Loucy (cell line): ENCODE data around the gene PDPN.

Experiments
- H2AFZ ChIP-seq: fragments of 200-600 bp; sonication (generic); 2 replicates; pipeline ENCODE4 v1.6.0; 2016; ENCODE audit warnings: antibody characterized with exemption, mild to moderate bottlenecking, low read length, moderate library complexity
- H3F3A ChIP-seq: fragments of 200-600 bp; 2 replicates; pipeline ENCODE4 v1.6.0; 2016; ENCODE audit warnings: antibody characterized with exemption, low read depth, mild to moderate bottlenecking
- H3K27me3 ChIP-seq: fragments of 200-600 bp; sonication (generic); 2 replicates; pipeline ENCODE4 v1.6.1; 2014; ENCODE audit warnings: low read length, mild to moderate bottlenecking; ENCODE audit not compliant: insufficient read depth, poor library complexity, severe bottlenecking
- H3K36me3 ChIP-seq: fragments of 200-600 bp; sonication (generic); 2 replicates; pipeline ENCODE4 v1.6.1; 2016; ENCODE audit warnings: low read length; ENCODE audit not compliant: insufficient read depth
- H3K4me1 ChIP-seq: fragments of 200-600 bp; sonication (generic); 2 replicates; pipeline ENCODE4 v1.5.1; 2014; ENCODE audit warnings: low read length, mild to moderate bottlenecking; ENCODE audit not compliant: insufficient read depth, poor library complexity, severe bottlenecking
- H3K4me2 ChIP-seq: fragments of 200-600 bp; sonication (generic); 2 replicates; pipeline ENCODE4 v1.6.0; 2014; ENCODE audit warnings: antibody characterized with exemption, low read length, low read depth, mild to moderate bottlenecking; ENCODE audit not compliant: poor library complexity, severe bottlenecking
- H3K4me3 ChIP-seq: fragments of 200-600 bp; sonication (generic); 2 replicates; pipeline ENCODE4 v1.5.1; 2014; ENCODE audit warnings: low read length, mild to moderate bottlenecking, mixed read lengths; ENCODE audit not compliant: poor library complexity, severe bottlenecking
- H3K79me2 ChIP-seq: fragments of 200-600 bp; sonication (generic); 2 replicates; pipeline ENCODE4 v1.6.1; 2014; ENCODE audit warnings: low read length; ENCODE audit not compliant: insufficient read depth
- H3K9ac ChIP-seq: fragments of 200-600 bp; sonication (generic); 2 replicates; pipeline ENCODE4 v1.6.0; 2014; ENCODE audit warnings: mild to moderate bottlenecking, low read depth, low read length, moderate library complexity; ENCODE audit not compliant: poor library complexity, severe bottlenecking
- H3K9me2 ChIP-seq: fragments of 200-600 bp; sonication (generic); replicated peaks from 2 replicates; pipeline ENCODE4 v1.6.1; 2016; ENCODE audit warnings: low read depth, low read length, mixed read lengths
- H3K9me3 ChIP-seq: fragments of 200-600 bp; sonication (generic); 2 replicates; pipeline ENCODE4 v1.6.1; 2014; ENCODE audit warnings: mild to moderate bottlenecking, antibody characterized with exemption, low read length, low read depth; ENCODE audit not compliant: insufficient read depth
- H4K20me1 ChIP-seq: fragments of 200-600 bp; sonication (generic); 2 replicates; pipeline ENCODE4 v1.6.0; 2014; ENCODE audit warnings: antibody characterized with exemption, low read length, mild to moderate bottlenecking; ENCODE audit not compliant: insufficient read depth, poor library complexity, severe bottlenecking
- EZH2phosphoT487 ChIP-seq: fragments of 200-600 bp; IDR thresholded peaks from 2 replicates; pipeline ENCODE4 v1.6.1; 2018; ENCODE audit warnings: antibody characterized with exemption, mild to moderate bottlenecking, moderate library complexity, borderline replicate concordance
- TF ChIP-seq, protein P1 (sequence below): fragments of 200-600 bp; sonication (generic); conservative IDR thresholded peaks from 2 replicates; pipeline ENCODE4 v1.5.1; 2014; ENCODE audit warnings: mild to moderate bottlenecking, antibody characterized with exemption, low read length

The PDPN gene

DNA sequence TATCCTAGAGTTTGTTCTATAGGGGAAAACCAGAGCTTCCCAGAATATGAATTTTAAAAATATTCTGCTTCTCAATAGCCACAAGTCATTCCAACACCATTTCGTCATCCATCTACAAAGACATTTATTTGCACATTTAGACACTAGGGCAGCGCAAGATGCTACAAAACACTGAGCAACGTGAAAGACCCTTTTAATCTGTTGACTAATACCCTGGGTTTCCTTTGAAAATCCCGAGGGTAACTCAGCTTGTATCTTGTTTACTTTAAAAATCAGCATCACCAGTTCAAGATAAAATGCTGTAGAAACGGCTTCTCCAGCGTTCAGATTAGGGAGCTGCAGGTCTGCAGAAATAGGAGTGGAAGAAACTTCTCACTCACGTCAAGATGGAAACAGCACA lies 13.5 kb downstream of the PDPN start:
- Histone ChIP-seq H3K4me1 (no peaks in the 10 kb centered on the region), H3K79me2 (no peaks in the 10 kb centered on the region), H3K9ac (no peak overlapping the region)

DNA sequence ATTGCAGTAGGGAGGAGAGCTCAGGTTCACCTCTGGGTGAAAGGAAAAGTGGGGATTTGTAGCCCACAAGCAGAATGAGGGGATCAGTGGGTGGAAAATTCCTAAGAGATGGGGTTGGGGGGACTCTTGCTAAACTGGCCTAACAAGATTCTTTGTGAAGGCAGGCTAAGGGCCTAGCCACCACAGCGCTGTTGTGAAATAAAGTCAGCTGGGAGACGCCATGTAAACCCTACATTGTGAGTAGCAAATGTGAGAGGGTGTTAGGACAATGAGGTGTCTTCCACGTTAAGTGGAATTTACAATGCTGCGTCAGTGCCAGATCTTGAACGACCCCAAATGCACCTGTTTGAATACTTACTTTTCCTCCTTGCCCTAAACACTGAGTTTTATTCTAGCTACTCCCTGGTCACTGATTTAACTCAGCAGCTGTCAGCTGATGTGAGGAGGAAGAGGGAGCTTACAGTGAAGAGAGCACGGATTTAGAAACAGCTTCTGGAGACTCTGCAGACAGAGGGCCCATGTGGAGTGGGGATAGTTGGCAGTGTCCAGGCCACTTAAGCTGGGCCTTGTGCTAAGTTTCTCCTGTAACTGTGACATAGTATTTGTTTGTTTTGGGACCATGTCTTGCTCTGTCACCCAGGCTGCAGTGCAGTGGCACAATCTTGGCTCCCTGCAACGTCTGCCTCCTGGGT lies 17.3 kb downstream of the PDPN start:
- no peak overlapping the region for H2AFZ ChIP-seq
- no peak overlapping the region for H3K4me2 ChIP-seq
- TF ChIP-seq, protein P1, sequence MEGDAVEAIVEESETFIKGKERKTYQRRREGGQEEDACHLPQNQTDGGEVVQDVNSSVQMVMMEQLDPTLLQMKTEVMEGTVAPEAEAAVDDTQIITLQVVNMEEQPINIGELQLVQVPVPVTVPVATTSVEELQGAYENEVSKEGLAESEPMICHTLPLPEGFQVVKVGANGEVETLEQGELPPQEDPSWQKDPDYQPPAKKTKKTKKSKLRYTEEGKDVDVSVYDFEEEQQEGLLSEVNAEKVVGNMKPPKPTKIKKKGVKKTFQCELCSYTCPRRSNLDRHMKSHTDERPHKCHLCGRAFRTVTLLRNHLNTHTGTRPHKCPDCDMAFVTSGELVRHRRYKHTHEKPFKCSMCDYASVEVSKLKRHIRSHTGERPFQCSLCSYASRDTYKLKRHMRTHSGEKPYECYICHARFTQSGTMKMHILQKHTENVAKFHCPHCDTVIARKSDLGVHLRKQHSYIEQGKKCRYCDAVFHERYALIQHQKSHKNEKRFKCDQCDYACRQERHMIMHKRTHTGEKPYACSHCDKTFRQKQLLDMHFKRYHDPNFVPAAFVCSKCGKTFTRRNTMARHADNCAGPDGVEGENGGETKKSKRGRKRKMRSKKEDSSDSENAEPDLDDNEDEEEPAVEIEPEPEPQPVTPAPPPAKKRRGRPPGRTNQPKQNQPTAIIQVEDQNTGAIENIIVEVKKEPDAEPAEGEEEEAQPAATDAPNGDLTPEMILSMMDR, result no peak
- no peak for TF ChIP-seq EZH2phosphoT487
- H3F3A ChIP-seq, result no peaks in the 10 kb centered on the region
- H3K79me2 ChIP-seq, result no peaks in the 10 kb centered on the region
- H3K36me3 ChIP-seq, result no peaks in the 10 kb centered on the region
- H3K27me3 ChIP-seq, result no peaks in the 10 kb centered on the region
- H3K4me1 ChIP-seq, result no peaks in the 10 kb centered on the region
- no peaks in the 10 kb centered on the region for H3K9me2 ChIP-seq
- no peaks in the 10 kb centered on the region for H4K20me1 ChIP-seq
- no peaks in the 10 kb centered on the region for H3K9me3 ChIP-seq
- no peak overlapping the region for H3K9ac ChIP-seq
- H3K4me3 ChIP-seq, result no peak overlapping the region

More for the DNA sequence above, 13.5 kb downstream of the PDPN start:
- Histone ChIP-seq H3F3A (no peaks in the 10 kb centered on the region), H3K9me2 (no peaks in the 10 kb centered on the region), H3K4me3 (no peak overlapping the region), H3K4me2 (no peak overlapping the region), H3K9me3 (no peaks in the 10 kb centered on the region), H2AFZ (0 out of 2 replicates have a peak overlapping the region, but pooled peaks have one; percentile 19), H4K20me1 (no peaks in the 10 kb centered on the region), H3K27me3 (no peaks in the 10 kb centered on the region), H3K36me3 (no peaks in the 10 kb centered on the region)
- no peak for TF ChIP-seq EZH2phosphoT487
- TF ChIP-seq, protein P1, result no peak

GRCh38 chr1:13604176-13604575 lies 20.5 kb downstream of the PDPN start:
- H3K4me1 ChIP-seq, result no peaks in the 10 kb centered on the region
- H4K20me1 ChIP-seq, result no peaks in the 10 kb centered on the region
- no peak overlapping the region for H3K4me3 ChIP-seq
- H2AFZ ChIP-seq, result no peak overlapping the region
- H3K9ac ChIP-seq, result no peak overlapping the region
- no peaks in the 10 kb centered on the region for H3K9me3 ChIP-seq
- TF ChIP-seq, protein P1, result no peak
- TF ChIP-seq EZH2phosphoT487, result no peak
- H3K4me2 ChIP-seq, result no peak overlapping the region
- no peaks in the 10 kb centered on the region for H3K79me2 ChIP-seq
- H3K9me2 ChIP-seq, result no peaks in the 10 kb centered on the region
- no peaks in the 10 kb centered on the region for H3K27me3 ChIP-seq
- no peaks in the 10 kb centered on the region for H3F3A ChIP-seq
- H3K36me3 ChIP-seq, result no peaks in the 10 kb centered on the region
